ENCODE measurements around the gene NSG1. TPM values are rescaled to one million over a fixed set of nuclear protein-coding genes. Genes with fewer than 3 reads are reported as not detected.

Gene NSG1
- total and polyA plus RNA-seq, 9 of the 15 experiments (the other 6 are each of a cell fraction or from before 2014, with no cell fraction given): not detected

DNA sequence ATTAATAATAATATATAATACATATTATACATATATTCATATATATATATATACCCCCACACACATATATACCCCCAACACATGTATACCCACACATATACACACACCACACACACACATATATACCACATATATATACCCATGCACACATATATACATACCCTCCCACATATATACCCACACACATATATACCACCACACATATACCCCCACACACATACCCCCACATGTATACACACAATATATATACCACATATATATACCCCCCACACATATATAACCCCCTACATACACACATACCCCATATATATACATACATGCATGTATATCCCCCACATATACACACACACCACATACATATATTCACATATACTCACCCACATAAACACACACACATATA, 52.0 kb downstream of the NSG1 start (continued):
- TF ChIP-seq, protein P1, sequence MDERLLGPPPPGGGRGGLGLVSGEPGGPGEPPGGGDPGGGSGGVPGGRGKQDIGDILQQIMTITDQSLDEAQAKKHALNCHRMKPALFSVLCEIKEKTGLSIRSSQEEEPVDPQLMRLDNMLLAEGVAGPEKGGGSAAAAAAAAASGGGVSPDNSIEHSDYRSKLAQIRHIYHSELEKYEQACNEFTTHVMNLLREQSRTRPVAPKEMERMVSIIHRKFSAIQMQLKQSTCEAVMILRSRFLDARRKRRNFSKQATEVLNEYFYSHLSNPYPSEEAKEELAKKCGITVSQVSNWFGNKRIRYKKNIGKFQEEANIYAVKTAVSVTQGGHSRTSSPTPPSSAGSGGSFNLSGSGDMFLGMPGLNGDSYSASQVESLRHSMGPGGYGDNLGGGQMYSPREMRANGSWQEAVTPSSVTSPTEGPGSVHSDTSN (CRISPR knock-in tag; IDR thresholded peaks at IDR 0.05; ENCODE audit: low read depth): no peak
- TF ChIP-seq, protein P1 (tag; conservative IDR thresholded peaks at IDR 0.05; ENCODE audit: low read depth): no peak
- TF ChIP-seq TFAM (CRISPR knock-in tag; conservative IDR thresholded peaks at IDR 0.05) (no peak), ZNF143 (CRISPR knock-in tag; IDR thresholded peaks at IDR 0.05) (no peak)

DNA sequence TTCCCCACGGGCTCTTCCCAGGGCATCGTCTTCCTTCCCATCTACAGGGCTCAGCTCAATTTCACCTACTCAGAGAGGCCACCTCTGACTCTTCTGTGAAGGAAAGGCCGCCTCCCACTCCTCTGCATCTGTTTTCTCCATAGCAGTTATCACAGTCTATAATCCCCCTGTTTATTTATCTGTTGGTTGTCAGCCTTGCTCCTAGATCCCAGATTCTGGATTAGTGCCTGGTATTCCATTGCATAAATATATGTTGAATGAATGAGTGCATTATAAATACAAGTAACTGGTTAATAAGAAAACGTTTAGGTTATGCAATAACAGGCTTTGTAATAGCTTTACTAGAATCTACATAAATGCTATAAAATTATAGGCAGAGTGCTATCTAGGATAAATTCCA, 52.9 kb downstream of the NSG1 start:
- no peak for DNase-seq (ENCODE audit: extremely low read depth in 1 of 4, low spot score in 3 of 4)
- CTCF ChIA-PET (ENCODE audit: low intra/inter-chr PET ratio): no interaction called here
- Histone ChIP-seq H3K79me2 (ENCODE audit: control insufficient read depth, insufficient read depth, low read length) (no peaks in the 10 kb centered on the region), H2AFZ (ENCODE audit: low read depth, low read length) (no peak overlapping the region), H3K9ac (ENCODE audit: insufficient read depth in 1 of 2, low read depth in 2 of 2, low read length in 2 of 2) (no peak overlapping the region), H3K4me3 (no peak overlapping the region), H3K27me3 (ENCODE audit: control insufficient read depth in 2 of 2, insufficient read depth in 2 of 2, low read length in 2 of 2) (no peaks in the 10 kb centered on the region), H3K9me3 (replicated peaks; ENCODE audit: control insufficient read depth, insufficient read depth, low read depth, low read length) (no peaks in the 10 kb centered on the region), H3K36me3 (ENCODE audit: control insufficient read depth, insufficient read depth, low read length) (peaks cover 14% of the 10 kb centered on the region; the same call in 1 of the 3 replicates), H3K9me1 (ENCODE audit: control insufficient read depth, insufficient read depth, low read length) (no peaks in the 10 kb centered on the region), H3K4me2 (ENCODE audit: insufficient read depth, low read length) (no peak overlapping the region), H3K4me1 (replicated peaks in 1 of 2; ENCODE audit: control insufficient read depth in 2 of 2, insufficient read depth in 2 of 2, low read length in 2 of 2) (peaks cover 0 to 13% of the 10 kb centered on the region in 2 experiments; a peak in 4 of 5 replicates), H4K20me1 (replicated peaks; ENCODE audit: control insufficient read depth, insufficient read depth, low read length) (no peaks in the 10 kb centered on the region), H3K27ac (ENCODE audit: extremely low read depth, low read depth, low read length) (no peak overlapping the region)
- no TSS peak for BruUV-seq (replicated peaks)
- ATAC-seq: no peak
- intact Hi-C loops (cut with micrococcal nuclease) (loop anchor here (10.0 kb wide), 1 partner anchor 185 kb away; no protein-coding TSS in a partner anchor), in situ Hi-C loops (cut with MboI) (no loop called here)
- POLR2A ChIA-PET: interaction anchor here (0.6 kb wide), 1 partner anchor 9 kb away, joined by 3 read pairs; no protein-coding TSS in a partner anchor
- TF ChIP-seq CEBPB (tag; IDR thresholded peaks at IDR 0.05) (0 out of 2 replicates have a peak, but pooled peaks have one; percentile 10), CEBPG (CRISPR knock-in tag; IDR thresholded peaks at IDR 0.05) (no peak), CEBPG (tag; conservative IDR thresholded peaks at IDR 0.05 in 1 of 2, IDR thresholded peaks at IDR 0.05 in 1 of 2) (peak in 1 of 2 experiments; percentile 35; a peak in 1 of 4 replicates), SRSF1 (IDR thresholded peaks at IDR 0.05; ENCODE audit: low read depth, low read length) (no peak)
- no peak for FAIRE-seq
- WGBS (ENCODE audit: insufficient coverage, low coverage, missing lambda C conversion rate): 56% methylated on average over 4 of the region's 4 CpGs
